B cell (primary cell): ENCODE results near the gene ARHGEF3. TPM values are rescaled to one million over a fixed set of nuclear protein-coding genes. Genes with fewer than 3 reads are reported as not detected.

Experiments
- ATAC-seq: fragments of 200-7000 bp; cut with Tn5 transposase; one replicate; pipeline ENCODE4 v1.10.0; 2021; ENCODE audit warnings: low read depth, mild to moderate bottlenecking, moderate number of reproducible peaks, moderate library complexity
- CTCF ChIA-PET: fragments of 350-600 bp; sonication (Branson Sonifier 250); formaldehyde crosslinking; loops from one replicate; lab custom pipeline; 2021; ENCODE audit warnings: antibody characterized with exemption, inconsistent platforms; lab: Charles Lee
- POLR2A ChIA-PET: fragments of 350-600 bp; sonication (Branson Sonifier 250); formaldehyde crosslinking; loops from one replicate; lab custom pipeline; 2021; ENCODE audit warnings: antibody characterized with exemption; lab: Charles Lee
- DNase-seq: peaks from one replicate; pipeline ENCODE4 v3.0.0; 2013
- H2AFZ ChIP-seq: 2 replicates; pipeline ENCODE4 v1.6.1; 2012; ENCODE audit warnings: mild to moderate bottlenecking, low read depth, low read length; ENCODE audit not compliant: insufficient read depth, poor library complexity, severe bottlenecking
- H3K27ac ChIP-seq, 2 donors: 1 replicate in 1 of 2; 2 replicates in 1 of 2; pipeline ENCODE4 v1.5.1; 2012 to 2013; ENCODE audit warnings: low read length in 2 of 2, mild to moderate bottlenecking in 2 of 2, moderate library complexity in 1 of 2
- H3K27me3 ChIP-seq, 4 experiments: fragments of 200-600 bp in 1 of 4; sonication (generic) in 1 of 4; replicated peaks in 1 of 4; 1 replicate in 2 of 4; 2 replicates in 2 of 4; pipeline versions ENCODE4 v1.6.1 to v1.7.0; 2013 to 2016; ENCODE audit warnings: low read length in 3 of 4, mild to moderate bottlenecking in 2 of 4, mixed read lengths in 1 of 4, moderate library complexity in 1 of 4; ENCODE audit not compliant: insufficient read depth in 4 of 4, control insufficient read depth in 3 of 4; ENCODE audit errors: control extremely low read depth in 1 of 4
- H3K36me3 ChIP-seq, 2 experiments: replicated peaks in 1 of 2; 1 replicate in 1 of 2; 2 replicates in 1 of 2; pipeline versions ENCODE4 v1.6.1 to v1.7.1; 2013; ENCODE audit warnings: low read length in 1 of 2; ENCODE audit not compliant: insufficient read depth in 2 of 2, control insufficient read depth in 1 of 2; ENCODE audit errors: control extremely low read depth in 1 of 2, extremely low read depth in 1 of 2
- H3K4me1 ChIP-seq, 2 donors: fragments of 200-600 bp in 1 of 2; sonication (generic) in 1 of 2; 1 replicate in 1 of 2; 2 replicates in 1 of 2; pipeline versions ENCODE4 v1.5.1 to v1.6.1; 2013 to 2017; ENCODE audit warnings: low read length in 2 of 2; ENCODE audit not compliant: control insufficient read depth in 2 of 2, insufficient read depth in 2 of 2
- H3K4me2 ChIP-seq: replicated peaks from 2 replicates; pipeline ENCODE3; 2012; ENCODE audit warnings: mild to moderate bottlenecking, low read depth, low read length; ENCODE audit not compliant: poor library complexity, severe bottlenecking
- H3K4me3 ChIP-seq, 5 experiments: fragments of 200-600 bp in 1 of 5; sonication (generic) in 1 of 5; 1 replicate in 3 of 5; 2 replicates in 2 of 5; pipeline versions ENCODE4 v1.5.1 to v1.7.0; 2011 to 2016; ENCODE audit warnings: low read length in 4 of 5, mild to moderate bottlenecking in 4 of 5, low read depth in 2 of 5, control low read depth in 1 of 5, moderate library complexity in 1 of 5; ENCODE audit not compliant: insufficient read depth in 1 of 5; ENCODE audit errors: control extremely low read depth in 1 of 5, extremely low read depth in 1 of 5
- H3K79me2 ChIP-seq: fragments of 200-600 bp; sonication (generic); one replicate; pipeline ENCODE4 v1.6.0; 2016; ENCODE audit warnings: low read length; ENCODE audit not compliant: control insufficient read depth, insufficient read depth
- H3K9ac ChIP-seq: fragments of 200-600 bp; sonication (generic); 2 replicates; pipeline ENCODE4 v1.6.1; 2017; ENCODE audit warnings: mild to moderate bottlenecking, low read length, moderate library complexity
- H3K9me3 ChIP-seq, 3 donors: one replicate each; pipeline versions ENCODE4 v1.6.1 to v1.7.1; 2013; ENCODE audit warnings: low read length in 2 of 3; ENCODE audit not compliant: control insufficient read depth in 2 of 3, insufficient read depth in 1 of 3; ENCODE audit errors: control extremely low read depth in 1 of 3
- H4K20me1 ChIP-seq: 2 replicates; pipeline ENCODE4 v1.6.0; 2012; ENCODE audit warnings: mild to moderate bottlenecking, low read length; ENCODE audit not compliant: insufficient read depth, control insufficient read depth, poor library complexity, severe bottlenecking
- H3K27ac Mint-ChIP-seq: one replicate; pipeline ENCODE4 v1.8.0; 2021; ENCODE audit warnings: mixed read lengths
- H3K27me3 Mint-ChIP-seq: one replicate; pipeline ENCODE4 v1.8.0; 2021; ENCODE audit warnings: mixed read lengths
- H3K4me1 Mint-ChIP-seq: one replicate; pipeline ENCODE4 v1.8.0; 2021; ENCODE audit warnings: mixed read lengths
- H3K4me3 Mint-ChIP-seq: one replicate; pipeline ENCODE4 v1.8.0; 2021; ENCODE audit warnings: mixed read lengths
- H3K9me3 Mint-ChIP-seq: one replicate; pipeline ENCODE4 v1.8.0; 2022; ENCODE audit warnings: mixed read lengths; ENCODE audit not compliant: insufficient read depth
- EZH2 ChIP-seq: IDR thresholded peaks from 2 replicates; pipeline ENCODE4 v1.6.1; 2012; ENCODE audit warnings: borderline replicate concordance, low read depth, mild to moderate bottlenecking, moderate library complexity, low read length; ENCODE audit not compliant: insufficient read depth, poor library complexity, severe bottlenecking
- WGBS: methylation state at CpG from one replicate; pipeline ENCODE4 v1.1.5; 2013; ENCODE audit warnings: missing lambda C conversion rate; ENCODE audit not compliant: insufficient coverage; 5-methylcytosine and 5-hydroxymethylcytosine counted together
- intact Hi-C: fragments of 100-400 bp; cut with micrococcal nuclease; formaldehyde crosslinking; loops from one replicate; pipeline ENCODE4 v1.10.0; 2022
- polyA plus RNA-seq: library from polyadenylated mRNA; depleted of rRNA; stranded (reverse); fragments of >200 nt; gene quantifications from 2 replicates; pipeline ENCODE4 v1.2.3, GENCODE V29; 2012
- total RNA-seq, 2 donors: library from RNA; stranded (reverse); fragments of 120-200 nt in 1 of 2; gene quantifications; 1 replicate in 1 of 2; 2 replicates in 1 of 2; pipeline versions ENCODE4 v1.2.3 to v1.2.4, GENCODE V29; 2013 to 2022
- TF ChIP-seq, protein P1 (sequence below): fragments of 200-600 bp; IDR thresholded peaks from one replicate; pipeline ENCODE4 v1.8.0; 2022; ENCODE audit warnings: antibody characterized with exemption, mild to moderate bottlenecking

The ARHGEF3 gene
- total and polyA plus RNA-seq, 2 donors (not counting 1 experiment from before 2014, with no cell fraction given) = 30.8 to 33.5 TPM

DNA sequence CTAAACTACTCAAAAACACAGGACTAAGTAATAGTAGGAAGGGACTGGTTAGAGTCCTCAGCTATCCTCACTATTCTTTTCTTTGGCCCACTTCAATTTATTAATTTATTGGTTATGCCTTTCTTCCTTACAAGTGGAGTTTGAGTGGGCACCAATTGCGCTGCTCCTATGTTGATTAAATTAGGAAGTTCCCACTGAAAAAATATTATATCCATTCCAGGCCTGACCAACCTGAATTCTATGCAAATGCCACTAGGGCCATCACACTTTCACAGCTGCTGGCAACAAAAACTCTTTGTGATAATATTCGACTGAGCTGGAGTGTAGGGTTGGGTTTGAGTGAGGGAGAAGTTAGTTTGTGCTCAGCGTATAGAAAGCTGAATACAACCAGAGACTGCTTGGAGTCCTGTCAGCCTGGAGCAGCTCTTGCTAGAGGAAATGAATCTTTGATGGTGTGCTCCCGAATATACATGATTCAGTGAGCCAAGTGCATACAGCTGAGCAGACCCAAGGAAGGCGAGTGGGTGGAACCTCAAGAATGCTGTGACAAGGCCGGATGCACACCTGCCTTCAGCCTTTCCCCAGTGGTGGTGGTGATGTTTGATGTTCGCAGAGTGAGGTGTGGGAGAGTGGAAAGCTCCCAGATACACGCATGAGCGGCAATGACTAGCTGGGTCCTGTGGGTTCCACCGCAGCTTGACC lies 1.5 kb downstream of the ARHGEF3 start:
- peak overlapping the region; percentile 20 for H2AFZ ChIP-seq
- Mint-ChIP-seq H3K4me1 (peaks cover 57% of the 10 kb centered on the region), H3K27me3 (no peaks in the 10 kb centered on the region), H3K4me3 (peak overlapping the region; percentile 89), H3K27ac (peak overlapping the region; percentile 78), H3K9me3 (no peaks in the 10 kb centered on the region)
- H3K9me3 ChIP-seq = no peaks in the 10 kb centered on the region
- WGBS = 14% methylated on average over 7 of the region's 10 CpGs
- CTCF ChIA-PET = interaction anchor here (0.5 to 14.2 kb wide), 41 partner anchors 12 to 268 kb away, joined by 3 to 420 read pairs (median 5); partner anchors contain the start of gene TASOR
- H3K9ac ChIP-seq = peak overlapping the region; percentile 73
- TF ChIP-seq EZH2 = no peak
- TF ChIP-seq, protein P1, sequence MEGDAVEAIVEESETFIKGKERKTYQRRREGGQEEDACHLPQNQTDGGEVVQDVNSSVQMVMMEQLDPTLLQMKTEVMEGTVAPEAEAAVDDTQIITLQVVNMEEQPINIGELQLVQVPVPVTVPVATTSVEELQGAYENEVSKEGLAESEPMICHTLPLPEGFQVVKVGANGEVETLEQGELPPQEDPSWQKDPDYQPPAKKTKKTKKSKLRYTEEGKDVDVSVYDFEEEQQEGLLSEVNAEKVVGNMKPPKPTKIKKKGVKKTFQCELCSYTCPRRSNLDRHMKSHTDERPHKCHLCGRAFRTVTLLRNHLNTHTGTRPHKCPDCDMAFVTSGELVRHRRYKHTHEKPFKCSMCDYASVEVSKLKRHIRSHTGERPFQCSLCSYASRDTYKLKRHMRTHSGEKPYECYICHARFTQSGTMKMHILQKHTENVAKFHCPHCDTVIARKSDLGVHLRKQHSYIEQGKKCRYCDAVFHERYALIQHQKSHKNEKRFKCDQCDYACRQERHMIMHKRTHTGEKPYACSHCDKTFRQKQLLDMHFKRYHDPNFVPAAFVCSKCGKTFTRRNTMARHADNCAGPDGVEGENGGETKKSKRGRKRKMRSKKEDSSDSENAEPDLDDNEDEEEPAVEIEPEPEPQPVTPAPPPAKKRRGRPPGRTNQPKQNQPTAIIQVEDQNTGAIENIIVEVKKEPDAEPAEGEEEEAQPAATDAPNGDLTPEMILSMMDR = no peak
- DNase-seq = peak; percentile 62
- H3K79me2 ChIP-seq = peaks cover 54% of the 10 kb centered on the region
- H3K27me3 ChIP-seq = no peaks in the 10 kb centered on the region
- no peaks in the 10 kb centered on the region for H4K20me1 ChIP-seq
- peak overlapping the region; percentile 87 for H3K4me2 ChIP-seq
- H3K4me3 ChIP-seq = peak overlapping the region; percentile 66 to 96 (median 72)
- no peaks in the 10 kb centered on the region for H3K36me3 ChIP-seq
- POLR2A ChIA-PET = interaction anchor here (0.6 to 4.7 kb wide), 14 partner anchors 11 to 126 kb away, joined by 3 to 33 read pairs (median 8); partner anchors contain the start of gene TASOR
- H3K27ac ChIP-seq = peak overlapping the region; percentile 35 to 53
- intact Hi-C loops = loop anchor here (5.0 kb wide), 1 partner anchor 427 kb away; the partner anchor contains the start of gene APPL1
- H3K4me1 ChIP-seq = peaks cover 45 to 46% of the 10 kb centered on the region in 2 donors
- peak; percentile 10 for ATAC-seq
